Cerebellar nuclear complex (tissue), 1 donor: ENCODE results near the gene TNFRSF1B.

Source experiments
- DNase-seq, 2 experiments: peaks; one replicate each; lab custom pipeline; 2025; lab: John Stamatoyannopoulos, UW

The TNFRSF1B gene

DNA sequence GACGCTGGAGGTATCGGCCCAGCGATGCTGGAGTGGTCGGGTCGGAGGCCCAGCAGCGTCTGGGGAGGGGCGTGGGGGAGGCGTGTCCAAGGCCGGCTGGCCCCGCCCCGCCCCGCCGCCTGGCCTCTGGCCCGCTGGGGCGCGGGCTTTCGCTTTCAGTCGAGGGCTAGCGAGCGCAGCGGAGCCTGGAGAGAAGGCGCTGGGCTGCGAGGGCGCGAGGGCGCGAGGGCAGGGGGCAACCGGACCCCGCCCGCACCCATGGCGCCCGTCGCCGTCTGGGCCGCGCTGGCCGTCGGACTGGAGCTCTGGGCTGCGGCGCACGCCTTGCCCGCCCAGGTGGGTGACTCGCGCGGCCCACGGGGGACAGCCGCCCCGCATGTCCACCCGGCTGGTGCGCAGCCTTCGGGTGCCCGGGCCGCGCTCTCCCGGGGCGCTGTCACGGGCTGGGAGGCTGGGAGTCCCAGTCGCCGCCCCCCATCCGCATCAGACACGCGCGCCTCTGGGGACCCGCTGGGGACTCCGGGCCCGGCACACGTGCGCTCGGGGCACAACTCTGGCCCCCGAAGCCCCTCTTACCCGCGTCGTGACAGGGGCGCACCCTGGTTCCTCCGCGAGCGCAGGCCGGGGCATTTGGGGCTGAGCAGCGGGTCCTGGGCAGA, at the start of gene TNFRSF1B:
TNFRSF1B (plus strand) TSS at position 158 of the 659 bp plus-strand sequence; CDS start at position 259, 101 bp downstream.
- DNase-seq, result no peak

DNA sequence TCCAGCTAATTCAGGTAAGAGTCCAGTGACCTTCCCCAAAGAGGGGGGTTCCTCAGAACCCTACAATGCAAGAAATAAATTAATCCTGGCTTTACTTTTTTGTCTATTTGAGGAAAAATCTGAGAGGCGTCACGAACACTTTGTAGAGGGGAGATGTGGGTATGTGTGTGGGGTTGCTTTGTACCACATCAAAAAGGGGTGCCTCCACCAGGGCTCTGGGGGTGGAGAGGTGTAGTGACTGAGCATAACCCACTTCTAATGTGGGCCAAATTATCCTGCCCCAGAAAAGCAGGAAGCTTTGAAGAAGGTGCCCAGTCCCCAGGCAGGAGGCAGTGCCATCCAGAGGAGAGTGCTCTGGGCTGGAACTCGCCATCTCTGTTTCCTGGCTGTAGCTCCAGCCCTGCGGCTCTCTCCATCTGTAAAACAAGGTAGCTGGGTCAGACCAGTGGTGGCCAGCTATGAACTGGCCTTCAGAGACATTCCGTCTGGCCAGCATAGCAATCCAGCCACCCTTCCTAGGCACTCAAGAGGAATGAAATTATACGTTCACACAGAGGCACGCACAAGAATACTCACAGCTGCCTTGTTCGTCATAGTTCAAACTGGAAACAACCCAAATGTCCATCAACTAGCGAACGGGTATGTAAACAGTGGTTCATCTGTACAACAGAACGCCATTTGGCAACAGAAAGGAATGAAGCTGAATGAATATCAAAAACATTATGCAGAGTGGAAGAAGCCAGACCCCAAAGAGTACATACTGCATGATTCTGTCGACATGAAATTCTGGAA, 45.4 kb upstream of the TNFRSF1B start:
- DNase-seq, result no peak

DNA sequence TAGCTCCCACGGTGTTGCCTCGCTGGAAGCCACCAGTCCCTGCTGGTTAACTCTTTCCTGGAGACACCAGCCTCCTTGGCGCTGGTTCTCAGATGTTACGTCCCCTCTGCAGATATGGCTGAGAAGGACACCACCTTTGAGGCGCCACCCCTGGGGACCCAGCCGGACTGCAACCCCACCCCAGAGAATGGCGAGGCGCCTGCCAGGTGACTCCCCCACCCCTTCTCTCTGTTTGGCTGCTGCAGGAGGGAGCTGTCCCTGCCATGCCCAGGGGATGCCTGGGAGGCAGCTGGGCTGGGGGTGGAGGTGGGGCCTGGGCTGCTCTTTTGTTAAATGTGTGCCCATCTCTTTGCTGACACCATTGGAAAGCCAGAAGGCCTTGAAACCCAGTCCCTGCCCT, 43.6 kb upstream of the TNFRSF1B start:
- no peak for DNase-seq

DNA sequence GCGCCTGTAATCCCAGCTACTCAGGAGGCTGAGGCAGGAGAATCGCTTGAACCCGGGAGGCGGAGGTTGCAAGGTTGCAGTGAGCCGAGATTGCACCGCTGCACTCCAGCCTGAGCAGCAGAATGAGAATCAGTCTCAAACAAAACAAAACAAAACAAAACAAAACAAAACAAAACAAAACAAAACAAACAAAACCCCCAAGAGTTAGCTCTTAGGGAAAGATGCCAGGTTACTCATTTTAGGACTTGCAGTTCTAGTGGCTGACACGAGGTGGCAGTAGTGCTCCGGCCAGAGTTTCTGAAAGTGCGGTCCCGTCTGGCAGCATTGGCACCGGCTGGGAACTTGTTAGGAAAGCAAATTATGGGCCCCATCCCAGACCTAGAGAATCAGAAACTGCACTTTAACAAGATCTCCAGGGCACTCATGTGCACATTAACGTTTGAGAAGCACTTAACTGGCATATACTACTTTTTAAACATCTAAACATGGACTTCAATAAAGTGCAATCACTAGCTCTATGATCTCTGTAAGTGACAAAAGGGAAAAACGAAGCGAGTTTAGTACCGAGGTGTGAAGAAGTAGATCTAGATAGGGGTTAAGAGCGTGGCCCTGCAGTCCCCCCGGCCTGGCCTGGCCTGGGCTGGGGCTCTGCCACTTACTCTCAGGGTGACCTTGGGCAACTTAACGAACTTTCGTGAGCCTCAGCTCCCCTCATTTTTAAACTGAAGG, 41.9 kb upstream of the TNFRSF1B start:
- DNase-seq, result no peak

DNA sequence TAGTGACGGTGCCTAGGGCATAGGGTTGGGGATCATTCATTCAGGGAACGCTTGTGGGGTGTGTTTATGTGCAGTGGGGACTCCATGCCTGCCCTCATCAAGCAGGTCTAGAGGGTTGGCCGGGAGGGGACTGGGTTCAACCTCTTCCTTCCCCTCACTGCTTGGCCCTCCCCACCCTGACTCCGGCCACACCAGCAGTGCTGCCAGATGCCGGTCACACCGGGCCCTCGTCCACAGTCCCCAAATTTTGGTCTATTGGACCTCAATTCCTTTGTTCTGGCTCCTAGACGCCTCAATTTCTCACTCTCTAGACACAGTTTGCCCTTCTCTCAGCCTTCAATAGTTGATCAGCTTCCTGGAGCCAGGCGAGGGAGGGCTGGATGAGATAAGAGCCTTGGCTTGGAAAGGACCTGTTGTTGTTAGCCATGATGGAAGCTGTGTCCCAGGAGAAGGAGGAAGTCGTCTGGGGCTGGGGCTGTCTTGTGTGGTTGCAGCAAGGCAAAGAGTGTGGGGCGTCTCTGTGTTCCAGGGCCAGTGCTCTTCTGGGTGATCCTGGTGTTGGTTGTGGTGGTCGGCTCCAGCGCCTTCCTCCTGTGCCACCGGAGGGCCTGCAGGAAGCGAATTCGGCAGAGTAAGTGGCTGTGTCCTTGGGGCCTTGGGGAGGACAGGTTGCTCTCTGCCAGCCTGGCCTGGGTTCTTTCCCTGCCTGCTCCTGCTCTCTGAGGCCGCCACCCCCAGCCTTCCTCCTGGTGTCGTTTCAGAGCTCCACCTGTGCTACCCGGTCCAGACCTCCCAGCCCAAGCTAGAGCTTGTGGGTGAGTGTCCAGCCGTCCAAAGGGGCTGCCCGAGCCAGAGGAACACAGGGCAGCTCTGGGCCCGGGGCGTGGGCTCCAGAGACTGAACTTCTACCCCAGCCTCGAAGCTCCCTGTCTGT, 41.1 kb upstream of the TNFRSF1B start:
- no peak for DNase-seq

DNA sequence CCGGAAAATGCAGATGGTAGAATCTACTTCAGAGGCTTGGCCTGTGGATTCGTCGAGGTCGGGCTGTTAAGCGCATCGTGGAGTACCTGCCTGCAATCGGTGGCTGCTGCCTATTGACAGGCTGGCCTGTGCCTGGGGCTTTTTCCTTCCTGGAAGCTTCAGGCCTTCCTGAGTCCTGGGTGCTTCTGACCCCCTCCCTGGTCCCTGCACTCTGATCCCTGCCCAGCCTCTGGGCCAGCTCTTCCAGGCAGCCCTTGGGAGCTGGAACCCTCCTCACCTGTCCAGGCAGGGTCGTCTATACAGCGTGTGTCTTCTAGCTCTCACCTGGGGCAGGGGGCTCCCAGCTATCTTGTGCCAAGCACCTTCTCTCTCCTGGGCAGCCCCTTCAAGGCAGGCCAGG, 40.0 kb upstream of the TNFRSF1B start:
- no peak for DNase-seq

DNA sequence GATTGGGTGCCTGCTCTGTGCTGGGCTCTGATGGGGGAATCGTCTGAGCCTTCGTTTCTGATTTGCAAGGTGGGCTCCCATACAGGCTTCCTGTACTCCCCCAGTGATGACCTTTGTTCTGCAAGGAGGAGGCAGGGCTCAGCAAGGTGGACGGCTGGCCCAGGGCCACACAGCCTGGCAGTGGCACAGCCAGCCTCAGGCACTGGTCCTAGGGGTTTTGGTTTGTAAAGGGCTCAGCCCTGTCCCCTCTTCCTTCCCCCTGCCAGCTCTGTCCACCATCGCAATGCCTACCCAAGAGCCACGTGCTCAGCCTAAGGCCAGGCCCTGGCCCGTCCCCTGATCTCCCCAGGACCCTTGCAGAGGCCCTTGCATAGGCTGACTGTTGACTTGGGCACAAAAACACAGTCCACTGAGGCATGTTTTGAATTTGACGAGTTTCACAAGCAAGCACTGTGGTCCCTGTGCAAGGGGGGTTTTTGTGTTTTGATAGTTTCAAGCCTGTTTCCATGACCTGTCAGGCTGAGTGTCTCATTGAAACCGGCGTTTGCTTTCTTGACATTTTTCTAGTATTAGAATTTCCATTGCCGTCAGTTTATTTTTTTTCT, 39.5 kb upstream of the TNFRSF1B start:
- DNase-seq, result no peak

DNA sequence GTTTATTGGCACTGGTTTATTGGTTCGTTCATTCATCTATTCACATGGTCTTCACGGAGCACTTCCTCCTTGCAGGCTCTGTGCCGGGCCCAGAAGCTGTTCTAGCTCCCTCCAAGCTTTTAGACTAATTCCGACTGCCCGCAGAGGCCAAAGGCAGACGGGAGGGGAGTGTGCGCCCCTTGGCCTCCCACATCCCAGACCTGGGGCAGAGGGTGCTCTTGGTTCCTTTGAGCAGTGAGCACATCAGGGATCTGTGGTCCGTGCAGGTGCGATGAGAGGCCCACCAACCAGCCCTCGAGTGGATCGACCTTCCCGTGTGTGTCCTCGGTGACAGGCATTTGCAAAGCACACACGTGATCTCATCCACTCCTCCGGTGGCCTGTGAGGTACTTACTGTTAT, 38.7 kb upstream of the TNFRSF1B start:
- DNase-seq, result no peak

DNA sequence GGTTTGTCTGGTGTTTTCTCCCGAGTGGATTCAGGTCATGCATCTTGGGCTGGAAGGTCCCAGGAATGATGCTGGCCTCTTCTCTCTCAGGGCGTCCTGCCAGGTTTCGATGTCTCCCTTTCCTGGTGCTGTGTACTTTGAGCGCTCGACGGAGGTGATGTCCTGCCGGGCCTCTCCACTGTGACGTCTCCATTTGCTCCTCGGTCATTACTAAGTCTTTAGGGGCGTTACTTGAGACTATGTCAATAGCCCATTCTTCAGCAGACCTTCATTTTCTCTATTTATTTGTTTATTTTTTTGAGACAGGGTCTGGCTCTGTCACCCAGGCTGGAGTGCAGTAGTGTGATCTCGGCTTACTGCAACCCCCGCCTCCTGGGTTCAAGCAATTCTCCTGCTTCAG, 37.2 kb upstream of the TNFRSF1B start:
- DNase-seq, result no peak

DNA sequence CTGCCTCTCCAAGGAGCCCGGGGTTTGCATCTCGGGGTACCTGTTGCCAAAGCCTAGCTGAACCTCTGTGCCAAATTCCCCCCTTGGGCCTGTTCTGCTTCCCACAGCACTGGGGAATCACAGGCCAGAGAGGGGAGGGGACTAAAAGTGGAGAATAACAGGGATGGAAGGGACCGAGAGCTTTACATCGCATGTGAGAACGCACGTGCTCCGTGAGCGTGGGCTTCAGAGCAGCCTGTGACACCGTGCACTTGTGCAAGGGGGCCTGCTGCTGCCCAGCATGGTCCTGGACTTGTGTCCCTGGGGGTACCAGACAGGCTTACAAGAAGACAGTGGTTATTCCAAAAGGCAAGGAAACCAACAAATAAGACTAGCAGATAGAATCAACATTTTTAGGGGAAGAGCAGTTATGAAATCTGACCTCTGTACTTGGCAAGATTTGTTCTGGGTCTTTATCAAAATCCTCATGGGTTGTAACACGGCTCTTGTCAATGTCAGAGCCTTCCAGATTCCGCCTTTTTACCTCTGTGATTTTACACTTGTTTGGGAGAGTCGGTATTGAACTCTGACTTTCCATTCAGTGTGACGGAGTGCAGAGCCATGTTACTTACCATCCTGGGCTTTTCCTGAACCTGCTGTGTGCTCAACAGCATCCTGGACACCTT, 36.2 kb upstream of the TNFRSF1B start:
- no peak for DNase-seq

DNA sequence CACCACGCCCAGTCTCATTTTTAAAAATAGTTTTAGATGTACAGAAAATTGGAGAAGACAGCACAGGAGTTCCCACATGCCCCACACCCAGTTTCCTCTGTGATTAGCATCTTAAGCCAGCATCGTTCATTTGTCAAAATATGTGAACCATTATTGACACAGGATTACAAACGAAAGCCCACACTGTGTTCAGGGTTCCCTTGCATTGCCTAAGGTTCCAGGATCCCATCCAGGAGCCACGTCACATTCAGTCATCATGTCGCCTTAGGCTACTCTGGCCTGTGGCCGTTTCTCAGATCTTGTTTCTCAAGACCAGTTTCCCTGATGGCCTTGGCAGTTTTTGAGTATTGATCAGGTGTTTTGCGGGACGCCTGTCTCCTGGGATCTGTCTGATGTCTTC, 34.7 kb upstream of the TNFRSF1B start:
- DNase-seq, result no peak

DNA sequence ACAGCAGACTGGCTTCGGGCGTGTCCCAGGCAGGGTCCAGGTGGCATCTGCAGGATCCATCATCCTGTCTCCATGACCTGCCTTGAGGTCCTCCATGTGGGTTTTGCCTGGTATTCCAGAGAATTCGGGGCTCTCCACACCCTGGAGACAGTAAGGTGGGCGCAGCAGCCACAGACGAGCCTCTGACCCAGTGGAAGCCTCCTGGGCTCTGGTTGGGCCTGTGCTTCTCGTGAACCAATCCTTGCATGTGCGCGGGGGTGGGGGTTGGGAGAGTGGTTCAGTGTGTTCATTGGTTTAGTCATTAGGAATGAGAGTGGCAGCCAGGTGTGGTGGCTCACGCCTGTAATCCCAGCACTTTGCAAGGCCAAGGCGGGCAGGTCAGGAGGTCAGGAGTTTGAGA, 32.1 kb upstream of the TNFRSF1B start:
- no peak for DNase-seq

DNA sequence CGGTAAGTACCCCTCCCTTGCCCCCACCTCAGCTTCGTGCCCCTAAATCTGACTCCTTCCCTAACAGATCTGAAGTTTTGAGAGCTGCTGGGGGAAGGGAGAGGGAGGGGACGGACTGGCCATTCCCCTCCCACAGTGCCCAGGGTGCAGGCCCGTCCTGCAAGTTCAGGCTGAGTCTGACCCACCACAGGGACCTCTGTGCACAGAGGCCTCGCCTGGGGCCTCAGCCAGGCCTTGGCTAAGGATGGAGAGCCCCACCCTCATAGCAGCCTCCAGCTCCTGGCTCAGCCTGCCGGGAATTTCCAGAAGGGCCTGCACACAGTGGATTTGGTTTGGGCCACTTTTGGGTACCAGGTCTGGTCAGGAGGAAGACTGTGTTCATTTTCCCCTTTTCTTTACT, 31.2 kb upstream of the TNFRSF1B start:
- DNase-seq, result no peak

DNA sequence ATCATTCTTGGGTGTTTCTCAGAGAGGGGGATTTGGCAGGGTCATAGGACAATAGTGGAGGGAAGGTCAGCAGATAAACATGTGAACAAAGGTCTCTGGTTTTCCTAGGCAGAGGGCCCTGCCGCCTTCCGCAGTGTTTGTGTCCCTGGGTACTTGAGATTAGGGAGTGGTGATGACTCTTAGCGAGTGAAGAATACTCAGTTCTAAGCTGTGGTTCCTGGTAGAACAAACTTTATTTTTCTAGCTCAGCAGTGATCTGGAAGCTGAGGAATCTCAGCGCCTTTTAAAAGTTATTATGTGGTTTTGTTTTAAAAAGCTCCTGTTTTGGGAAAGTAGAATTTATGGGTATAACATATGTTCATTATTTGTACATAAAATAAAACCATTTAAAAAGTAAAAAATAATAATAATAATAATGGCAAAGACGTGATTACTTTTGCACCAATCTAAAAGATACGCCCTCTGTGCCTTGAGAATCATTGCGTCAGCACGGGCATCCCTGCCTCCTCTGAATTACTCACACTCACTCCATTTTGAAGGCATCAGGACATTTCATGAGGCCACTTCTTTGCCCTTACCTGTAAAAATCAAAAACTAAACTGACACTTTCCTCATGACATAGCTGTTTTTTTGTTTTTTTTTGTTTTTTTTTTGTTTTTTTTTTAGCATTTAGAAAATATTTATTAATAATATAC, 29.7 kb upstream of the TNFRSF1B start:
- DNase-seq, result no peak

DNA sequence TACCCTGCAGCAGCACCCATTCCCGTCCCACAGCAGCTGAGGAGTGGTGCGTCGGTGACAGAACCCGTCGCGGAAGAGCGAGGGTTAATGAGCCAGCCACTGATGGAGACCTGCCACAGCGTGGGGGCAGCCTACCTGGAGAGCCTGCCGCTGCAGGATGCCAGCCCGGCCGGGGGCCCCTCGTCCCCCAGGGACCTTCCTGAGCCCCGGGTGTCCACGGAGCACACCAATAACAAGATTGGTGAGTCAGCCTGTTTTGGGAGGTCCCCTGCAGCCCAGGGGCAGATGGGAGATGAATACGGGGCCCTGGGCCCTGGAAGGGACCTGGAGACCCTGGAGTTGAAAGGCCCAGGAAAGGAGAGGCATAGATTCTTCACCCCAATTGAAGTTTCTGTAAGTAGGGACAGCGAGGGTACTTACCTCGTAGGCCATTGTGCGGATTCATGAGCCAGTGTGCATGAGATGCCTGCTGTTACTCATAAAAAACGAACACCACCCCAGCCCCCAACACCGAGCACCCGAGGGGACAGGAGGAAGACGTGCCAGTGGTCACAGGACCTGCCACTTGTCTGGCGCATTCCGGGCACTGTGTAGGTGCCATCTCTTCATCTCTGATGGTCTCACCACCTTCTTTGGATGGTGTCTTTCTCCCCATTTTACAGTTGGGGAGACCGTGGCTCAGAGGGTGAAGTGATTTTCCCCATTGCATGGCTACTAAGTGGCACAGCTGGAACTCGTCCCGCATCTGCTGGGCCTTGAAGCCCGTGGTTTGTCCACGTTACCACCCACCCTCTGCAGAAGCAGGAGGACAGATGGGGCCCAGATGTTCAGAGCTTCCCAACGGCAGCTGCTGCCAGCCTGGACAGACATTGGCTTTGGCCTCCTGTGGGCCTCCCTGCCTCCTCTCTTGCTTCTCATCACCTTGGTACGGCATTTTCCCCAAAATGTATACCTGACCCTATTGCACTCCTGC, 28.3 kb upstream of the TNFRSF1B start:
- no peak for DNase-seq

DNA sequence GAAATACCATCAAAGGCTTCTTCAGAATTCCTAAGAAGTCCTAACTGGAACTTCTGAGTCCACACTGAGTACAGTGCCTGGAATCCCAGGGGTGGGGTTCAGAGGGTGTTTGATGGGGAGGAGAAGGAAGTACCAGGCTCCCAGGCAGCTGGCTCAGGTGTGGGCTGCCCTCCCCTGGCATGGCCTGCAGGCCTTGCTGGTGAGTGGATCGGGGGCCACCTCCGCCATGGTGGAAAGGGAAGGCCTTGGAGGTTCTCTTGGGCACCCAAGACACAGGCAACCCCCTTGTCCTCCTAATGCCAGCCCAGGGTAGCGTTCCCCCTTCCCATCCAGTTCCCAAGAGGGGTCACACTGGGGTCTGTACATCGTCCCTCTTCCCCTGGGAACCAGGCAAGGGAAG, 26.8 kb upstream of the TNFRSF1B start:
- DNase-seq, result no peak

DNA sequence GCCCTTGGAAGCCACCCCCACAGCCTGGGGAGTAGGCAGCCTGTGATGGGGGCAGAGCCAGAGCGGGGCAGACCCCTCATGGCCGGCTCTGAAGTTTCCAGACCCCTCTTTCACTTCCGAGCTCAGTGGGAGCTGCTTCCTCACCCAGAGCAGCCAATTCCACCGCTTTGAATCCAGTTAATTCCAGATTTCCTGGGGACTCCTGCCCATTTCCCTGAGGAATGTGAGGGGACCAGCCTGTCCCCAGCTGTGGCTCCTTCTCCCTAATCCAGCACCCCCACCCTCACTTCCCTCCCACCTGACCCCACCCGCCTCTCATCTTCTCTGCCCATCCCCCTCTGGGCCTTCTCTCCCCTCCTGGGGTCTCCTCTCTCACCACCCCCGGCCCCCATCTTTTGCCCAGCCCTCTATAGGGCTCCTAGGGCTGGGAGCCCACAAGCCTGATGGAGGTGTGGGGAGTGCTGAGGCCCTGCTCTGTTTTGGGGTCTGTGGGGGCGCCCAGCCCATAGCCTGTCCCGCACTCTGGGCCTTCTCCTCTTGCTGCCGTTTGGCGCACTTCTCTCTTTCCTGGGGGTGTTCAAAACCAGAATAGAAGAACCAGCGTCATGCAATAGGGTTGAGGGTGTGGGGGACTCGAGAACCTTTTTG, 26.2 kb upstream of the TNFRSF1B start:
- no peak for DNase-seq

DNA sequence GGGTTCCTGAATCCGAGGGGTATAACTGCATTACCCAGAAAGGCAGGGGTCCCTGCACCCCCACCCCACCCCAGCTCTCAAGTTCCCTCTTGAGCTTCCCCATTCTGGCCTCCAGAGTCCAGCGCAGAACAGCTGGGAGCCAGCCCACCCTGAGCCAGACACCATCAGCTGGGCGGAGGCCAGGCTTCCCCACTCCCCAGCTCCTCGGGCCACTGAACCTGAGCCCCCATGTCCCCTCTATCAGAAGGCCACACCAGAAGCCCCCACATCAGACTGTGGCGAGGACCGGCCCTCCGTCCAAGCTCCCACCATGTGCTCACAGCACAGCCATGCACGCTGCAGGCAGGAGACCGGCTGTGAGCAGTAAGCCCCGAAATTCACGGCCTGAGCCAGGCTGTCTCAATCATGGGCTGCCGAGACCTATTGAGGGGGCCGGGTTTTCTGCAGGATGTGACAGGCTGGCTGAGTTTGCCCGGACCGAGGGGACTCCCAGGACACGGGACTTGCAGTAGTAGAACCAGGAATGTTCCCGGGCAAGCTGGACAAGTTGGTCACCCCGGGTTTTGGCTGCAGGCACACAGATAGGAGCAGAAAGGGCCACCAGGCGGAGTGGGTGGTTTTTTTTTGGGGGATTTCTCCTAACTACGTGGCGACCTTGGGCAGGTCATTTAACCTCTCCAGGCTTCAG, 25.5 kb upstream of the TNFRSF1B start:
- no peak for DNase-seq
